HG03521 (cell line): ENCODE data around the gene INCA1.
A peak's percentile ranks its signal among the peaks of the same experiment; 100 is the strongest.
"Not testable (repeated sequence)": the region's sequence is repeated elsewhere in the genome, so short reads cannot be mapped to it uniquely, and the experiment has no call there.

Experiments
- ATAC-seq: cut with Tn5 transposase; IDR thresholded peaks from one replicate; pipeline ENCODE4 v1.9.1; 2021; ENCODE audit warnings: mild to moderate bottlenecking, moderate library complexity; ENCODE audit not compliant: unreplicated experiment

INCA1 gene

GRCh38 chr17:4997302-4998026 is at the start of gene INCA1, which contains the start of gene KIF1C:
Gene INCA1 (minus strand): TSS chr17:4997522. CDS start chr17:4994437, 3,085 bp downstream.
Gene KIF1C (plus strand): TSS chr17:4997950. CDS start chr17:5000247, 2,297 bp downstream.
- peak; percentile 78 for ATAC-seq

GRCh38 chr17:5045496-5045895 is 48.2 kb upstream of the INCA1 start:
- ATAC-seq: no peak

- ATAC-seq: no peak
Measured at GRCh38 chr17:5044630-5045029, 47.3 kb upstream of the INCA1 start.

- ATAC-seq: no peak
Measured at GRCh38 chr17:5043524-5043923, 46.2 kb upstream of the INCA1 start.

GRCh38 chr17:5042157-5043022 is 45.1 kb upstream of the INCA1 start:
- no peak for ATAC-seq

GRCh38 chr17:5035315-5035714 is 38.0 kb upstream of the INCA1 start, which contains the start of gene SLC52A1:
Gene SLC52A1 (minus strand): TSS chr17:5035426. CDS start chr17:5034606, 820 bp downstream.
- ATAC-seq: no peak

GRCh38 chr17:5034651-5035050 is 37.3 kb upstream of the INCA1 start:
- ATAC-seq: no peak

GRCh38 chr17:5034063-5034462 is 36.7 kb upstream of the INCA1 start:
- ATAC-seq: no peak

GRCh38 chr17:5033352-5034015 is 36.2 kb upstream of the INCA1 start:
- ATAC-seq: no peak

- ATAC-seq: no peak
Measured at GRCh38 chr17:5032865-5033264, 35.5 kb upstream of the INCA1 start.

GRCh38 chr17:5031365-5032082 is 34.2 kb upstream of the INCA1 start:
- peak; percentile 66 for ATAC-seq

- not testable (repeated sequence) for ATAC-seq
Measured at GRCh38 chr17:5030168-5030567, 32.8 kb upstream of the INCA1 start.

GRCh38 chr17:5027916-5028315 is 30.6 kb upstream of the INCA1 start:
- no peak for ATAC-seq

GRCh38 chr17:5027299-5027698 is 30.0 kb upstream of the INCA1 start:
- no peak for ATAC-seq

GRCh38 chr17:5024604-5025003 is 27.3 kb upstream of the INCA1 start:
- no peak for ATAC-seq

- ATAC-seq: no peak
Measured at GRCh38 chr17:5023588-5024147, 26.3 kb upstream of the INCA1 start.

GRCh38 chr17:5022171-5022711 is 24.9 kb upstream of the INCA1 start:
- no peak for ATAC-seq

GRCh38 chr17:5020502-5021023 is 23.2 kb upstream of the INCA1 start:
- ATAC-seq: no peak

GRCh38 chr17:5019475-5019956 is 22.2 kb upstream of the INCA1 start:
- no peak for ATAC-seq

GRCh38 chr17:5014357-5014756 is 17.0 kb upstream of the INCA1 start:
- no peak for ATAC-seq
